Subcutaneous adipose tissue (tissue), 4 donors: ENCODE results near the gene SLC39A7. TPM values are rescaled to one million over a fixed set of nuclear protein-coding genes. Genes with fewer than 3 reads are reported as not detected.

Experiments
- total RNA-seq, 4 donors: library from RNA; depleted of rRNA; stranded (reverse); fragments of >200 nt; gene quantifications; one replicate each; pipeline ENCODE4 v1.1.0, GENCODE V29; 2016
- TF ChIP-seq, protein P1 (sequence below): fragments of 450-650 bp; IDR thresholded peaks from one replicate; pipeline ENCODE4 v1.5.1; 2016; ENCODE audit warnings: low read depth, mild to moderate bottlenecking, control low read depth, antibody characterized with exemption, moderate library complexity

Gene SLC39A7
- total RNA-seq, 4 donors from 2014 or later = 49.0 to 54.9 (median 52.5) TPM

DNA sequence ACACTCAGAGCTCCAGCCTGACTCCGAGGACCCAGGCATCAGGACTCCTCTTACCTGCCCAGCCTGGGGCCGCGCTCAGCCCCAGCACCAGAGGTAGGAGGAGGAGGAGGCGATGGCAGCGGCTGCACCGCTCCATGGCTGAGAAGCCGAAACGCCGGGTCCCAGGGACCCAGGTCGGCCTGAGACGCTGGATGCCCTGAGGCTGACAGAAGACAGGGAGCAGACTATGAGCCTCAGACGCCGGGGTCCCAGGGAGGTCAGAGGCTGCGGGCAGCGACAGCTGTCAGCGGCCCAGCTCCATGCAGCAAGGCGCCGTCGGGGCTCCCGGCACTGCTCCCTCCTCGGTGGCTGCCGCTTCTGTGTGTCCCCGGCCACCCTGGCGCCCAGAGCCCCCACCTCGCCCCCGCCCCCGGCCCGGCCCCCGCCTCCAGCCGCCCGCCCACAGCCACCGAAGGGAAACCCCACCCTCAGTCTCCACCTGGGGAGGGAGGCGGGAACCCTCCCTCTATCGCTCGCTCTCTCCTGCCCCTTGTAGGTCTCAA is 8.5 kb upstream of the SLC39A7 start, which contains the start of gene COL11A2:
Gene COL11A2 (minus strand): TSS at position 363 of the 542 bp plus-strand sequence. CDS start 227 bp downstream, at position 136.
- TF ChIP-seq, protein P1, sequence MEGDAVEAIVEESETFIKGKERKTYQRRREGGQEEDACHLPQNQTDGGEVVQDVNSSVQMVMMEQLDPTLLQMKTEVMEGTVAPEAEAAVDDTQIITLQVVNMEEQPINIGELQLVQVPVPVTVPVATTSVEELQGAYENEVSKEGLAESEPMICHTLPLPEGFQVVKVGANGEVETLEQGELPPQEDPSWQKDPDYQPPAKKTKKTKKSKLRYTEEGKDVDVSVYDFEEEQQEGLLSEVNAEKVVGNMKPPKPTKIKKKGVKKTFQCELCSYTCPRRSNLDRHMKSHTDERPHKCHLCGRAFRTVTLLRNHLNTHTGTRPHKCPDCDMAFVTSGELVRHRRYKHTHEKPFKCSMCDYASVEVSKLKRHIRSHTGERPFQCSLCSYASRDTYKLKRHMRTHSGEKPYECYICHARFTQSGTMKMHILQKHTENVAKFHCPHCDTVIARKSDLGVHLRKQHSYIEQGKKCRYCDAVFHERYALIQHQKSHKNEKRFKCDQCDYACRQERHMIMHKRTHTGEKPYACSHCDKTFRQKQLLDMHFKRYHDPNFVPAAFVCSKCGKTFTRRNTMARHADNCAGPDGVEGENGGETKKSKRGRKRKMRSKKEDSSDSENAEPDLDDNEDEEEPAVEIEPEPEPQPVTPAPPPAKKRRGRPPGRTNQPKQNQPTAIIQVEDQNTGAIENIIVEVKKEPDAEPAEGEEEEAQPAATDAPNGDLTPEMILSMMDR = no peak

GRCh38 chr6:33192671-33193602 is 7.7 kb upstream of the SLC39A7 start:
- TF ChIP-seq, protein P1 = no peak

GRCh38 chr6:33193619-33194018 is 7.0 kb upstream of the SLC39A7 start:
- TF ChIP-seq, protein P1 = no peak

- TF ChIP-seq, protein P1 = no peak
Observed at GRCh38 chr6:33194431-33194979, 6.2 kb upstream of the SLC39A7 start.

DNA sequence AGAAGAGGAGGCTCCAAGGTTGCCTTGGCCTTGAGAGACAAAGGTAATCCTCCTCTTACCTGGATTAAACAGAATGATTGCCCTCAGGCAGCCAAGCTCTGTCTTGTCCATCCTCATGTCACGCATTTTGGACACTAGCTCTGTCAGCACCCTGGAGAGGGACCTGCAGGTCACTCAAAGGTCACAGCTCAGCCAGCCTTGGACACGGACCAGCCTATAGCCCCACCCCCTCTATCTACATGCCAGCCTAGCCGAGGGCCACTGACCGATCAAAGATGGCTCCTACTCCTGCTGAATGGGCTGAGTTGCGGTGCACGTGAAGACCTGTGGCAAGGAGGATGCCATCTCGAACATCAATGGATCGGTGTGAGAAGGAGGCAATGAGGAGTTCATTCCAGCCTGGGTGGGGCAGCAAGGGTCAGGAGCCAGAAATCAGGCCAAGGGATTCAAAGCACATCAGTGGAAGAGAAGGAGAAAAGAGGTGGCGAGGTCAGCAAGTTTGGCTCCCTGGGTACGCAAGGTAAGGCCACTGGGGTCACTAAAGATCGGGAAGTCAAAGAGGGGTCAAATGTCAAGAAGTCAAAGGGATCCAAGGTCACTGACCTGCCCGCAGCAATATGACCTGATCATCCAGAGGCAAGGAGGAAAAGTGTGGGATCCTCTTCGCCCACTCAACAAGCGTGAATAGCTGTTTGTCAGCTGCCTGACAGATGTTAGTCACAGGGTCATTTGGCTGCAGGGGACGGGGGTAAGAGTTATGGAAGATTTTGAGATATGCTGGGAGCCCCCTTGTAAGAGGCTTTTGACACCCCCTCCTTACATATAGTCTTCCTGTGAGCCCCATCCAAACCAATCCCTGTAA is 5.1 kb upstream of the SLC39A7 start:
- TF ChIP-seq, protein P1 = no peak

GRCh38 chr6:33197431-33198048 is 3.1 kb upstream of the SLC39A7 start:
- TF ChIP-seq, protein P1 = no peak
